ENCODE results near the gene SLF1. TPM values are rescaled to one million over a fixed set of nuclear protein-coding genes. Genes with fewer than 3 reads are reported as not detected.

Gene SLF1
- total and polyA plus RNA-seq, 2 experiments from 2014 or later: 6.3 to 10.6 TPM

GRCh38 chr5:94674490-94675382 lies 56.3 kb downstream of the SLF1 start:
- Histone ChIP-seq H3K36me3 (no peaks in the 10 kb centered on the region), H3K27me3 (no peaks in the 10 kb centered on the region), H3K4me3 (no peak overlapping the region), H3K27ac (no peak overlapping the region), H3K4me1 (ENCODE audit: low read depth) (no peaks in the 10 kb centered on the region), H3K9me3 (ENCODE audit: low read depth) (no peaks in the 10 kb centered on the region)
- no peak for TF ChIP-seq CTCF (IDR thresholded peaks at IDR 0.05; ENCODE audit: low read depth, low read length)
- DNase-seq (ENCODE audit: low read depth in 1 of 2, low spot score in 1 of 2): no peak

GRCh38 chr5:94675965-94676618 lies 57.6 kb downstream of the SLF1 start:
- no peak overlapping the region for H3K4me3 ChIP-seq
- no peaks in the 10 kb centered on the region for H3K9me3 ChIP-seq (ENCODE audit: low read depth)
- DNase-seq (ENCODE audit: low read depth in 1 of 2, low spot score in 1 of 2): no peak
- TF ChIP-seq CTCF (IDR thresholded peaks at IDR 0.05; ENCODE audit: low read depth, low read length): no peak
- no peaks in the 10 kb centered on the region for H3K4me1 ChIP-seq (ENCODE audit: low read depth)
- no peaks in the 10 kb centered on the region for H3K36me3 ChIP-seq
- H3K27me3 ChIP-seq: no peaks in the 10 kb centered on the region
- no peak overlapping the region for H3K27ac ChIP-seq

GRCh38 chr5:94682814-94683520 lies 64.5 kb downstream of the SLF1 start:
- no peak overlapping the region for H3K27ac ChIP-seq
- no peaks in the 10 kb centered on the region for H3K36me3 ChIP-seq
- no peak for TF ChIP-seq CTCF (IDR thresholded peaks at IDR 0.05; ENCODE audit: low read depth, low read length)
- DNase-seq (ENCODE audit: low read depth in 1 of 2, low spot score in 1 of 2): no peak
- no peaks in the 10 kb centered on the region for H3K27me3 ChIP-seq
- H3K9me3 ChIP-seq (ENCODE audit: low read depth): no peaks in the 10 kb centered on the region
- no peak overlapping the region for H3K4me3 ChIP-seq
- H3K4me1 ChIP-seq (ENCODE audit: low read depth): no peaks in the 10 kb centered on the region

GRCh38 chr5:94689908-94690307 lies 71.4 kb downstream of the SLF1 start:
- H3K27ac ChIP-seq: no peak overlapping the region
- no peaks in the 10 kb centered on the region for H3K4me1 ChIP-seq (ENCODE audit: low read depth)
- H3K27me3 ChIP-seq: no peaks in the 10 kb centered on the region
- no peak for TF ChIP-seq CTCF (IDR thresholded peaks at IDR 0.05; ENCODE audit: low read depth, low read length)
- no peaks in the 10 kb centered on the region for H3K9me3 ChIP-seq (ENCODE audit: low read depth)
- peaks cover 4% of the 10 kb centered on the region for H3K36me3 ChIP-seq
- DNase-seq (ENCODE audit: low read depth in 1 of 2, low spot score in 1 of 2): no peak
- no peak overlapping the region for H3K4me3 ChIP-seq

- H3K27ac ChIP-seq: no peak overlapping the region
- no peak overlapping the region for H3K4me3 ChIP-seq
- H3K4me1 ChIP-seq (ENCODE audit: low read depth): no peaks in the 10 kb centered on the region
- H3K36me3 ChIP-seq: peaks cover 4% of the 10 kb centered on the region
- H3K9me3 ChIP-seq (ENCODE audit: low read depth): no peaks in the 10 kb centered on the region
- DNase-seq (ENCODE audit: low read depth in 1 of 2, low spot score in 1 of 2): peak in 1 of 2 donors; percentile 10
- no peaks in the 10 kb centered on the region for H3K27me3 ChIP-seq
- TF ChIP-seq CTCF (IDR thresholded peaks at IDR 0.05; ENCODE audit: low read depth, low read length): no peak
Measured at GRCh38 chr5:94690778-94691177, 72.3 kb downstream of the SLF1 start.
